Measurements from ENCODE around the gene LIMCH1. TPM values are rescaled to one million over a fixed set of nuclear protein-coding genes. Genes with fewer than 3 reads are reported as not detected.

The LIMCH1 gene
- total RNA-seq, 1 donor from 2014 or later = 369 TPM

DNA sequence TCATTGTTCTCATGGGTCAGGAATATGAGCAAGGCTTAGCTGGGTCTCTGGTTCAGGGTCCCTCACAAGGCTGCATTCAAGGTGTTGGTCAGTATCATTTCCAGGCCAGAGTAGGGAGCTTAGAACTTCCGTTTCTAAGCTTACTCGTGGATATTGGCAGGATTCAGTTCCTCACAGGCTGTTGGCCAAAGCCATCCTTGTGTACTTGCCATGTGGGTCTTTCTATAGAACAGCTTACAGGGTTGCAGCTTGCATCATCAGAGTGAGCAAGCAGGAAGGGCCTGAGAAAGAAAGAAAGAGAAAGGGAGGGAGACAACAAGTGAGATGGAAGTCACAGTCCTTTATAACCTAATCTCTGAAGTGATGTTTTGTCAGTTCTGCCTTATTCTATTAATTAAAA lies 5.1 kb upstream of the LIMCH1 start:
- intact Hi-C loops (cut with DNase I) = no loop called here
- Histone ChIP-seq H3K27me3 (no peaks in the 10 kb centered on the region), H3K4me3 (no peak overlapping the region), H3K27ac (no peak overlapping the region), H3K9me3 (no peaks in the 10 kb centered on the region), H3K36me3 (no peaks in the 10 kb centered on the region), H3K4me1 (peaks cover 42% of the 10 kb centered on the region)
- TF ChIP-seq CTCF (IDR thresholded peaks at IDR 0.05) = no peak
- DNase-seq (no peak), ATAC-seq (peak; percentile 32)

DNA sequence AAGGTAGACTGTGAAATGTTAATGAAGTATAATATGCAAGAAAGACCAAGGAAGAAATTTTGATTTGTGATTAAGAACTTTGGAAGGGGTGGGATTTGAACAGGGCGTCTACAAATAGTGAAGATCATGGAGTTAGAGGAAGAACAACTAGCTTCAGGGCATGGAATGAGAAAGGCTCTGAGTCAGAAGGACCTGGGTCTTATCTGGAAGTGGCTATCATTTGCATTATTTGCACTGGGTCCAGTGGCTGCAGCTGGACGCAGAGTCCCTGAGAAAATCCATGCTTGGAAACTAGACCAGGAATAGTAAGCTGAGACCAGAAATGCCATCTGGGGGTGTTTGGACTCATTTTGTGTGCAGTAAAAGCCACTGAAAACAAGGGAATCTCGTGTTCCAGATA lies 4.3 kb upstream of the LIMCH1 start:
- ATAC-seq (no peak), DNase-seq (no peak)
- TF ChIP-seq CTCF (IDR thresholded peaks at IDR 0.05) = no peak
- intact Hi-C loops (cut with DNase I) = no loop called here
- H3K9me3 ChIP-seq = no peaks in the 10 kb centered on the region
- H3K4me3 ChIP-seq = no peak overlapping the region
- H3K27me3 ChIP-seq = no peaks in the 10 kb centered on the region
- no peak overlapping the region for H3K27ac ChIP-seq
- no peaks in the 10 kb centered on the region for H3K36me3 ChIP-seq
- H3K4me1 ChIP-seq = peaks cover 46% of the 10 kb centered on the region

DNA sequence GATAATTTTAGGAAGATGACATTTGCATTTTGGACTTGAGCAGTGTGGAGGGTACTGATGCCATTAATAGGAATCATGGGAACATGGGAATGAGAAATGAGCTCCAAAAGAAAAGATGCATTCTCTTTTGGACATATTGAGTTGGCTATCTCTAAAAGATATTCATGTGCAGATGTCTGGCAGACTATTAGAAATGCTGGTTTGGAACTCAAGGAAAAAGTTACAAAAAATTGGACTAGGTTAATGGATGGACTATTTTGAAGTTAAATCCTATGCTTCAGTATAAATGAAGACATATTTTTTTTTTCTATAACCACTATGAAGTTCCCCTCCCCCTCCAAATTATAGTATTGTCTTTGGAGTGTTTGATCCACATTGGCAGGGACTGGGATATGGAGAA lies 3.6 kb upstream of the LIMCH1 start:
- Histone ChIP-seq H3K9me3 (no peaks in the 10 kb centered on the region), H3K27me3 (no peaks in the 10 kb centered on the region), H3K36me3 (no peaks in the 10 kb centered on the region), H3K27ac (no peak overlapping the region), H3K4me1 (peaks cover 39% of the 10 kb centered on the region), H3K4me3 (no peak overlapping the region)
- no peak for ATAC-seq
- DNase-seq = no peak
- intact Hi-C loops (cut with DNase I) = no loop called here
- TF ChIP-seq CTCF (IDR thresholded peaks at IDR 0.05) = no peak

DNA sequence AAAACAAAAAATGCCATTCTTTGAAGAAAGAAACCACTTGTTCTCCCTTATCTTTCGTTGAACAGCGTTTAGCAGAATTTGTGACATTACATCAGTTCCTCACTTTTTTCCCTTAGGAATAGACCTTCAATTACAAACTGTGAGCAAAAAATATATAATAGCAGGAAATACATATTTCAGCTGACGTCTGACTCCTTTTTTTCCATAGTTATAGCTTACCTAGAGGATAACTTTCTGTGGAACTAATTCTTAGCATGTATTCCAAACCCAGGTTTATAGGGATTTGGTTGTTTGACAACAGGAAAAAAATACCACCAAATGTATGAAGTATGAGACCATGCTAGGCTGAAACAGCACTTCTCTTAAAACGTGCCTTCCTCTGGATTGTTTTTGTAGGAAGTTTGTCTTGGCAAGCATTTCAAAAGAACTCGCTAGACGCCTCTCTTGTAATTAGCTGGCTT lies 2.0 kb upstream of the LIMCH1 start:
- no peak for TF ChIP-seq CTCF (IDR thresholded peaks at IDR 0.05)
- Histone ChIP-seq H3K9me3 (no peaks in the 10 kb centered on the region), H3K27ac (peak overlapping the region; percentile 38), H3K27me3 (no peaks in the 10 kb centered on the region), H3K4me1 (peaks cover 43% of the 10 kb centered on the region), H3K4me3 (no peak overlapping the region), H3K36me3 (no peaks in the 10 kb centered on the region)
- ATAC-seq (no peak), DNase-seq (no peak)
- intact Hi-C loops (cut with DNase I) = no loop called here

- no peak for TF ChIP-seq CTCF (IDR thresholded peaks at IDR 0.05)
- Histone ChIP-seq H3K27ac (peak overlapping the region; percentile 53), H3K4me3 (peak overlapping the region; percentile 39), H3K36me3 (no peaks in the 10 kb centered on the region), H3K4me1 (peaks cover 52% of the 10 kb centered on the region), H3K9me3 (no peaks in the 10 kb centered on the region), H3K27me3 (no peaks in the 10 kb centered on the region)
- intact Hi-C loops (cut with DNase I) = no loop called here
- ATAC-seq = no peak
- no peak for DNase-seq
Measured at GRCh38 chr4:41537292-41537890, 566 bp upstream of the LIMCH1 start.

All from upper lobe of right lung (tissue), 1 donor.